Left ventricle myocardium inferior (tissue), 1 donor: Measurements from ENCODE around the gene ZNF2. TPM values are rescaled to one million over a fixed set of nuclear protein-coding genes. Genes with fewer than 3 reads are reported as not detected.
A peak's percentile ranks its signal among the peaks of the same experiment; 100 is the strongest.

ENCODE experiments used
- DNase-seq: peaks from one replicate; pipeline ENCODE4 v3.0.0-alpha.2; 2020
- H3K27ac ChIP-seq: fragments of 200-600 bp; replicated peaks from 2 replicates; pipeline ENCODE4 v1.8.0; 2021
- H3K27me3 ChIP-seq: fragments of 200-600 bp; 2 replicates; pipeline ENCODE4 v1.8.0; 2021; ENCODE audit warnings: low read depth
- H3K36me3 ChIP-seq: fragments of 200-600 bp; 2 replicates; pipeline ENCODE4 v1.8.0; 2021
- H3K4me1 ChIP-seq: fragments of 200-600 bp; 2 replicates; pipeline ENCODE4 v1.8.0; 2021
- H3K4me3 ChIP-seq: fragments of 200-600 bp; 2 replicates; pipeline ENCODE4 v1.8.0; 2021; ENCODE audit warnings: mild to moderate bottlenecking, moderate library complexity
- H3K9me3 ChIP-seq: fragments of 200-600 bp; replicated peaks from 2 replicates; pipeline ENCODE4 v1.8.0; 2021
- CTCF ChIP-seq: fragments of 200-600 bp; IDR thresholded peaks from 2 replicates; pipeline ENCODE4 v1.8.0; 2021; ENCODE audit warnings: antibody characterized with exemption, mild to moderate bottlenecking, borderline replicate concordance
- intact Hi-C: fragments of 100-400 bp; cut with micrococcal nuclease; formaldehyde crosslinking; loops from one replicate; pipeline ENCODE4 v1.11.0; 2022
- total RNA-seq: library from RNA; stranded (reverse); fragmentation: NEBNext Ultra II Directional; extraction: Animal tissue kit (Norgen Biotek cat#: 25700); gene quantifications from one replicate; pipeline ENCODE4 v1.2.1, GENCODE V29; 2021
- donor health status: DM: no; HTN: yes; CAD: no; lungs with severe emphysema.

ZNF2 gene
- total RNA-seq, 1 donor from 2014 or later = 3.4 TPM

- intact Hi-C loops = no loop called here
- H3K27ac ChIP-seq = no peak overlapping the region
- no peaks in the 10 kb centered on the region for H3K4me1 ChIP-seq
- H3K27me3 ChIP-seq = no peaks in the 10 kb centered on the region
- no peak for TF ChIP-seq CTCF
- peaks cover 93% of the 10 kb centered on the region for H3K9me3 ChIP-seq
- DNase-seq = no peak
- H3K4me3 ChIP-seq = no peak overlapping the region
- H3K36me3 ChIP-seq = peaks cover 52% of the 10 kb centered on the region
These were observed 60.0 kb downstream of the ZNF2 start for GRCh38 chr2:95225658-95226057.

- Histone ChIP-seq H3K4me1 (no peaks in the 10 kb centered on the region), H3K27me3 (no peaks in the 10 kb centered on the region), H3K9me3 (peaks cover 92% of the 10 kb centered on the region), H3K4me3 (no peak overlapping the region), H3K27ac (no peak overlapping the region), H3K36me3 (peaks cover 10% of the 10 kb centered on the region)
- peak; percentile 17 for DNase-seq
- peak; percentile 70 for TF ChIP-seq CTCF
- intact Hi-C loops = no loop called here
These were observed 66.1 kb downstream of the ZNF2 start for GRCh38 chr2:95231723-95232122.

GRCh38 chr2:95232232-95232631 lies 66.6 kb downstream of the ZNF2 start:
- TF ChIP-seq CTCF = no peak
- no peak for DNase-seq
- Histone ChIP-seq H3K36me3 (peaks cover 10% of the 10 kb centered on the region), H3K27ac (no peak overlapping the region), H3K27me3 (no peaks in the 10 kb centered on the region), H3K4me3 (no peak overlapping the region), H3K9me3 (peaks cover 92% of the 10 kb centered on the region), H3K4me1 (no peaks in the 10 kb centered on the region)
- intact Hi-C loops = no loop called here

Other genes with a start within 250 kb of the ZNF2 start
- 4.4 TPM for gene MAL, start 140.1 kb upstream of the ZNF2 start, total RNA-seq
- 81.2 TPM for gene MRPS5, start 44.0 kb upstream of the ZNF2 start, total RNA-seq
- 15.1 TPM for gene ZNF514, start 6.0 kb upstream of the ZNF2 start, total RNA-seq
- gene ZNF892, start 41.7 kb downstream of the ZNF2 start, total RNA-seq = 4.0 TPM
- 1.4 TPM for gene PROM2, start 108.6 kb downstream of the ZNF2 start, total RNA-seq
- gene KCNIP3, start 131.5 kb downstream of the ZNF2 start, total RNA-seq = 4.6 TPM
- 32.4 TPM for gene FAHD2A, start 236.9 kb downstream of the ZNF2 start, total RNA-seq